Measurements from ENCODE around the gene RSRC1. TPM values are rescaled to one million over a fixed set of nuclear protein-coding genes. Genes with fewer than 3 reads are reported as not detected.

The RSRC1 gene
- total RNA-seq, 1 experiment from 2014 or later, result 49.4 TPM

DNA sequence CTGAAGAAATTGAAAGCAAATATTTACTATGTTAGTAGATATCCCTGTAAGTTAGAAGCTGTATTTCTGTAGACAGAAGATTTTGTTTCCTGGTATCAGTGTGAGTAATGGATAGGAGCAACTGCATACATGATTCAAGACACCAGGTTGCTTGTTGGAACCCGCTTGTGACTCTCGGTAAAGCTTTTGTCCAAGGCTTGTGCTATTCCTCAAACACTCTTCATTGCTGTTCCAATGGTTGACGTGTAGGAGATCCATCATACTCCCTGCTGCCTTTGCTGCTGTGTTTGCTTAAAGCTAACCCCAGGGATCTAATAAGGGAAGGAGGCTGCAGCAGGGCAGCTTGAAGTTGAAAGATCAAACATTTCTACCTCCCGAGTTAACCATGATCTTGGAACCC, 160.1 kb downstream of the RSRC1 start:
- BruUV-seq (replicated peaks), result no TSS peak
- TF ChIP-seq SIN3A (IDR thresholded peaks at IDR 0.05; ENCODE audit: borderline replicate concordance, insufficient read depth, low read depth, low read length), result no peak
- TF ChIP-seq, protein P1, sequence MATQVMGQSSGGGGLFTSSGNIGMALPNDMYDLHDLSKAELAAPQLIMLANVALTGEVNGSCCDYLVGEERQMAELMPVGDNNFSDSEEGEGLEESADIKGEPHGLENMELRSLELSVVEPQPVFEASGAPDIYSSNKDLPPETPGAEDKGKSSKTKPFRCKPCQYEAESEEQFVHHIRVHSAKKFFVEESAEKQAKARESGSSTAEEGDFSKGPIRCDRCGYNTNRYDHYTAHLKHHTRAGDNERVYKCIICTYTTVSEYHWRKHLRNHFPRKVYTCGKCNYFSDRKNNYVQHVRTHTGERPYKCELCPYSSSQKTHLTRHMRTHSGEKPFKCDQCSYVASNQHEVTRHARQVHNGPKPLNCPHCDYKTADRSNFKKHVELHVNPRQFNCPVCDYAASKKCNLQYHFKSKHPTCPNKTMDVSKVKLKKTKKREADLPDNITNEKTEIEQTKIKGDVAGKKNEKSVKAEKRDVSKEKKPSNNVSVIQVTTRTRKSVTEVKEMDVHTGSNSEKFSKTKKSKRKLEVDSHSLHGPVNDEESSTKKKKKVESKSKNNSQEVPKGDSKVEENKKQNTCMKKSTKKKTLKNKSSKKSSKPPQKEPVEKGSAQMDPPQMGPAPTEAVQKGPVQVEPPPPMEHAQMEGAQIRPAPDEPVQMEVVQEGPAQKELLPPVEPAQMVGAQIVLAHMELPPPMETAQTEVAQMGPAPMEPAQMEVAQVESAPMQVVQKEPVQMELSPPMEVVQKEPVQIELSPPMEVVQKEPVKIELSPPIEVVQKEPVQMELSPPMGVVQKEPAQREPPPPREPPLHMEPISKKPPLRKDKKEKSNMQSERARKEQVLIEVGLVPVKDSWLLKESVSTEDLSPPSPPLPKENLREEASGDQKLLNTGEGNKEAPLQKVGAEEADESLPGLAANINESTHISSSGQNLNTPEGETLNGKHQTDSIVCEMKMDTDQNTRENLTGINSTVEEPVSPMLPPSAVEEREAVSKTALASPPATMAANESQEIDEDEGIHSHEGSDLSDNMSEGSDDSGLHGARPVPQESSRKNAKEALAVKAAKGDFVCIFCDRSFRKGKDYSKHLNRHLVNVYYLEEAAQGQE (IDR thresholded peaks at IDR 0.05; ENCODE audit: insufficient read depth in 1 of 2, low read depth in 2 of 2, low read length in 1 of 2), result no peak
- no peak for TF ChIP-seq CTCF (IDR thresholded peaks at IDR 0.05)
- TF ChIP-seq POLR2AphosphoS5 (IDR thresholded peaks at IDR 0.05; ENCODE audit: low read depth, low read length), result no peak
- no peak for TF ChIP-seq TCF7L2 (IDR thresholded peaks at IDR 0.05; ENCODE audit: low read depth, low read length)
- no peaks in the 10 kb centered on the region for H3K36me3 ChIP-seq (ENCODE audit: control insufficient read depth, insufficient read depth, low read length)
- CTCF ChIA-PET, result no interaction called here
- H3K27me3 ChIP-seq (ENCODE audit: control insufficient read depth, insufficient read depth, low read length), result no peaks in the 10 kb centered on the region
- in situ Hi-C loops (cut with HindIII; ENCODE audit: low pct_unique_long_range_greater_than_20kb, low sequenced_read_pairs) (no loop called here), intact Hi-C loops (cut with micrococcal nuclease; ENCODE audit: unreplicated experiment) (no loop called here)
- POLR2A ChIA-PET, result no interaction called here
- no peaks in the 10 kb centered on the region for H3K4me1 ChIP-seq (ENCODE audit: control insufficient read depth, insufficient read depth, low read length)
- DNase-seq (ENCODE audit: low read depth, low spot score) (no peak), ATAC-seq (no peak)
- H3K27ac ChIP-seq (ENCODE audit: low read length), result no peak overlapping the region
- H3K4me3 ChIP-seq (ENCODE audit: low read depth in 2 of 2, low read length in 2 of 2), result no peak overlapping the region
- peaks cover 25% of the 10 kb centered on the region; the same call in 1 of the 2 replicates for H3K9me3 ChIP-seq (ENCODE audit: control insufficient read depth, insufficient read depth, low read depth, low read length)

- ChIA-PET POLR2A (no interaction called here), CTCF (no interaction called here)
- in situ Hi-C loops (cut with HindIII; ENCODE audit: low pct_unique_long_range_greater_than_20kb, low sequenced_read_pairs), result no loop called here
- ATAC-seq, result no peak
- no TSS peak for BruUV-seq (replicated peaks)
- no peak for DNase-seq (ENCODE audit: low read depth, low spot score)
- Histone ChIP-seq H3K36me3 (ENCODE audit: control insufficient read depth, insufficient read depth, low read length) (no peaks in the 10 kb centered on the region), H3K27me3 (ENCODE audit: control insufficient read depth, insufficient read depth, low read length) (no peaks in the 10 kb centered on the region), H3K4me3 (ENCODE audit: low read depth in 2 of 2, low read length in 2 of 2) (no peak overlapping the region), H3K9me3 (ENCODE audit: control insufficient read depth, insufficient read depth, low read depth, low read length) (peaks cover 16% of the 10 kb centered on the region; the same call in 1 of the 2 replicates), H3K27ac (ENCODE audit: low read length) (no peak overlapping the region), H3K4me1 (ENCODE audit: control insufficient read depth, insufficient read depth, low read length) (no peaks in the 10 kb centered on the region)
- intact Hi-C loops (cut with micrococcal nuclease; ENCODE audit: unreplicated experiment), result no loop called here
- TF ChIP-seq POLR2AphosphoS5 (IDR thresholded peaks at IDR 0.05; ENCODE audit: low read depth, low read length), result no peak
Observed at GRCh38 chr3:158272081-158272480, 162.2 kb downstream of the RSRC1 start.

DNA sequence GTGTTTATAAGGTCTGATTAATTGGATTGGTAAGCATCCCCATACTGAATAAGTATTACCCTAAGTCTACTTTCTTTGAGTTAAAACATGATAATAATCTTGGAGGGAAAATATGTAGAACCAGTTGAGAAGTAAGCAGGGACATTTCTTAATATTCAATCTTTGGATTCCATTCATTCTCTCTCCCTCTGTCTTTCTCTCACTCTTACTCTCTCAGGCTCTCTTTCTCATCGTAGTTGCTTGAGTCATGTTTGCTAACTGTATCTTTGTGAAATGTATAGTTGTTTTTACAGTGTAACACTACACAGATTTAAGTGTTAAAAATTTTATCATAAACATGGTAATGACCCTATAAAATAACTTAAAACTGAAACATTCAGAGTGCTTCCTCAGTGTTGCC, 163.8 kb downstream of the RSRC1 start:
- DNase-seq (ENCODE audit: low read depth, low spot score), result no peak
- ChIA-PET POLR2A (no interaction called here), CTCF (no interaction called here)

More for the DNA sequence above, 163.8 kb downstream of the RSRC1 start:
- no peak for TF ChIP-seq TCF7L2 (IDR thresholded peaks at IDR 0.05; ENCODE audit: low read depth, low read length)
- no peak for TF ChIP-seq SIN3A (IDR thresholded peaks at IDR 0.05; ENCODE audit: borderline replicate concordance, insufficient read depth, low read depth, low read length)
- TF ChIP-seq CTCF (IDR thresholded peaks at IDR 0.05), result no peak
- TF ChIP-seq, protein P1 (IDR thresholded peaks at IDR 0.05; ENCODE audit: insufficient read depth in 1 of 2, low read depth in 2 of 2, low read length in 1 of 2), result no peak
- H3K27ac ChIP-seq (ENCODE audit: low read length), result no peak overlapping the region
- intact Hi-C loops (cut with micrococcal nuclease; ENCODE audit: unreplicated experiment), result no loop called here
- BruUV-seq (replicated peaks), result no TSS peak
- H3K4me1 ChIP-seq (ENCODE audit: control insufficient read depth, insufficient read depth, low read length), result no peaks in the 10 kb centered on the region
- no peaks in the 10 kb centered on the region for H3K27me3 ChIP-seq (ENCODE audit: control insufficient read depth, insufficient read depth, low read length)
- no peak overlapping the region for H3K4me3 ChIP-seq (ENCODE audit: low read depth in 2 of 2, low read length in 2 of 2)
- ATAC-seq, result no peak
- H3K9me3 ChIP-seq (ENCODE audit: control insufficient read depth, insufficient read depth, low read depth, low read length), result peaks cover under 1% of the 10 kb centered on the region; the same call in 1 of the 2 replicates
- in situ Hi-C loops (cut with HindIII; ENCODE audit: low pct_unique_long_range_greater_than_20kb, low sequenced_read_pairs), result no loop called here
- H3K36me3 ChIP-seq (ENCODE audit: control insufficient read depth, insufficient read depth, low read length), result no peaks in the 10 kb centered on the region
